K562 (cell line): ENCODE results near the gene RNF151. TPM values are rescaled to one million over a fixed set of nuclear protein-coding genes. Genes with fewer than 3 reads are reported as not detected.

Source experiments
- BACH1 ChIP-seq: fragments of 200-800 bp; sonication (Bioruptor generic); IDR thresholded peaks from 2 replicates; pipeline ENCODE4 v1.6.1; 2016; ENCODE audit warnings: missing genetic modification characterization, missing compliant biosample characterization
- ELF4 ChIP-seq: fragments of 450-650 bp; formaldehyde crosslinking; IDR thresholded peaks from 2 replicates; pipeline ENCODE4 v1.4.0; 2022; ENCODE audit warnings: missing genetic modification characterization
- FOXA1 ChIP-seq: fragments of 450-650 bp; IDR thresholded peaks from 2 replicates; pipeline ENCODE4 v1.6.1; 2016; ENCODE audit warnings: mild to moderate bottlenecking, borderline replicate concordance
- HMGXB4 ChIP-seq: sonication (generic); formaldehyde crosslinking; IDR thresholded peaks from 2 replicates; pipeline ENCODE4 v1.8.1; 2023; ENCODE audit warnings: mild to moderate bottlenecking, missing genetic modification reagents
- KDM5B ChIP-seq: fragments of 200-600 bp; sonication (generic); IDR thresholded peaks from 2 replicates; pipeline ENCODE4 v1.6.1; 2012; ENCODE audit warnings: low read depth, mild to moderate bottlenecking, moderate library complexity, low read length, control low read depth, inconsistent platforms; ENCODE audit not compliant: insufficient replicate concordance
- PTRF ChIP-seq: fragments of 450-650 bp; IDR thresholded peaks from 2 replicates; pipeline ENCODE4 v1.6.1; 2016; ENCODE audit warnings: mild to moderate bottlenecking, missing genetic modification characterization, missing compliant biosample characterization
- SRSF7 ChIP-seq: fragments of 200-400 bp; formaldehyde crosslinking; optimal IDR thresholded peaks from 2 replicates; pipeline ENCODE3; 2017; ENCODE audit warnings: mild to moderate bottlenecking, low read depth, low read length
- THRAP3 ChIP-seq: fragments of 450-650 bp; IDR thresholded peaks from 2 replicates; pipeline ENCODE4 v1.6.1; 2016; ENCODE audit warnings: mild to moderate bottlenecking, inconsistent platforms, borderline replicate concordance
- XRCC5 ChIP-seq: fragments of 200-400 bp; formaldehyde crosslinking; IDR thresholded peaks from 2 replicates; pipeline ENCODE4 v1.6.1; 2017; ENCODE audit warnings: low read depth, mild to moderate bottlenecking, low read length
- ZNF121 ChIP-seq: sonication (generic); formaldehyde crosslinking; conservative IDR thresholded peaks from 2 replicates; pipeline ENCODE4 v1.8.0; 2022; ENCODE audit warnings: missing genetic modification reagents
- ZNF407 ChIP-seq: fragments of 450-650 bp; IDR thresholded peaks from 2 replicates; pipeline ENCODE4 v1.6.1; 2016; ENCODE audit warnings: low read depth
- ZNF778 ChIP-seq: fragments of 450-650 bp; formaldehyde crosslinking; IDR thresholded peaks from 2 replicates; pipeline ENCODE4 v1.4.0; 2020; ENCODE audit warnings: mild to moderate bottlenecking, moderate library complexity
- ZNF79 ChIP-seq: fragments of 250-450 bp; sonication (Bioruptor Pico); IDR thresholded peaks from 2 replicates; pipeline ENCODE4 v1.4.0; 2020; ENCODE audit warnings: low read depth, mild to moderate bottlenecking, moderate library complexity
- polyA plus RNA-seq, 8 experiments: library from polyadenylated mRNA; depleted of rRNA in 4 of 8; stranded (reverse) in 5 of 8; unstranded in 3 of 8; fragments of >200 nt; fragmentation: Nextera tagmentation in 2 of 8; fragmentation: Illumina TruSeq in 1 of 8; extraction: Ambion mirVana in 2 of 8; extraction: Trizol in 1 of 8; gene quantifications; 2 replicates each; pipeline versions ENCODE4 v1.2.1 to v1.2.3, GENCODE V29; 2011 to 2014; ENCODE audit warnings: inconsistent platforms in 1 of 8, missing spikeins in 1 of 8
- total RNA-seq, 7 experiments: library from RNA; depleted of rRNA in 6 of 7; stranded (reverse); fragments of >200 nt in 6 of 7; fragmentation: Illumina TruSeq in 2 of 7; extraction: Trizol in 2 of 7; gene quantifications; 2 replicates each; pipeline versions ENCODE4 v1.2.1 to v1.2.3, GENCODE V29; 2011 to 2021; ENCODE audit warnings: low replicate concordance in 1 of 7
- TF ChIP-seq, protein P1 (sequence below): fragments of 200-800 bp; sonication (Bioruptor generic); IDR thresholded peaks from 2 replicates; pipeline ENCODE4 v1.6.1; 2017; ENCODE audit warnings: missing genetic modification characterization, missing compliant biosample characterization
- TF ChIP-seq, protein P2 (sequence below): fragments of 450-650 bp; formaldehyde crosslinking; IDR thresholded peaks from 2 replicates; pipeline ENCODE4 v1.4.0; 2020; ENCODE audit warnings: mild to moderate bottlenecking, moderate library complexity

RNF151 gene
- total and polyA plus RNA-seq, 9 of the 15 experiments (the other 6 are each of a cell fraction or from before 2014, with no cell fraction given) = not detected

GRCh38 chr16:2009791-2010510 is 43.3 kb downstream of the RNF151 start, which contains the start of gene ZNF598 (continued):
- no peak for TF ChIP-seq ZNF407
- no peak for TF ChIP-seq ELF4 (CRISPR knock-in tag)
- TF ChIP-seq FOXA1 = no peak
- no peak for TF ChIP-seq SRSF7
- TF ChIP-seq ZNF79 (CRISPR knock-in tag) = no peak
- TF ChIP-seq HMGXB4 (CRISPR knock-in tag) = peak; percentile 60; the same call in 1 of the 2 replicates
- no peak for TF ChIP-seq ZNF778 (CRISPR knock-in tag)
- TF ChIP-seq, protein P1, sequence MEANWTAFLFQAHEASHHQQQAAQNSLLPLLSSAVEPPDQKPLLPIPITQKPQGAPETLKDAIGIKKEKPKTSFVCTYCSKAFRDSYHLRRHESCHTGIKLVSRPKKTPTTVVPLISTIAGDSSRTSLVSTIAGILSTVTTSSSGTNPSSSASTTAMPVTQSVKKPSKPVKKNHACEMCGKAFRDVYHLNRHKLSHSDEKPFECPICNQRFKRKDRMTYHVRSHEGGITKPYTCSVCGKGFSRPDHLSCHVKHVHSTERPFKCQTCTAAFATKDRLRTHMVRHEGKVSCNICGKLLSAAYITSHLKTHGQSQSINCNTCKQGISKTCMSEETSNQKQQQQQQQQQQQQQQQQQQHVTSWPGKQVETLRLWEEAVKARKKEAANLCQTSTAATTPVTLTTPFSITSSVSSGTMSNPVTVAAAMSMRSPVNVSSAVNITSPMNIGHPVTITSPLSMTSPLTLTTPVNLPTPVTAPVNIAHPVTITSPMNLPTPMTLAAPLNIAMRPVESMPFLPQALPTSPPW = peak; percentile 62; the same call in 1 of the 2 replicates
- TF ChIP-seq PTRF (tag) = no peak
- TF ChIP-seq, protein P2, sequence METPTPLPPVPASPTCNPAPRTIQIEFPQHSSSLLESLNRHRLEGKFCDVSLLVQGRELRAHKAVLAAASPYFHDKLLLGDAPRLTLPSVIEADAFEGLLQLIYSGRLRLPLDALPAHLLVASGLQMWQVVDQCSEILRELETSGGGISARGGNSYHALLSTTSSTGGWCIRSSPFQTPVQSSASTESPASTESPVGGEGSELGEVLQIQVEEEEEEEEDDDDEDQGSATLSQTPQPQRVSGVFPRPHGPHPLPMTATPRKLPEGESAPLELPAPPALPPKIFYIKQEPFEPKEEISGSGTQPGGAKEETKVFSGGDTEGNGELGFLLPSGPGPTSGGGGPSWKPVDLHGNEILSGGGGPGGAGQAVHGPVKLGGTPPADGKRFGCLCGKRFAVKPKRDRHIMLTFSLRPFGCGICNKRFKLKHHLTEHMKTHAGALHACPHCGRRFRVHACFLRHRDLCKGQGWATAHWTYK (CRISPR knock-in tag) = no peak
- TF ChIP-seq XRCC5 = no peak
- no peak for TF ChIP-seq BACH1
- TF ChIP-seq ZNF121 (CRISPR knock-in tag) = no peak
- TF ChIP-seq THRAP3 = no peak
- TF ChIP-seq KDM5B = peak; percentile 96
